ENCODE results near the gene GAB2. TPM values are rescaled to one million over a fixed set of nuclear protein-coding genes. Genes with fewer than 3 reads are reported as not detected.

Gene GAB2
- total and polyA plus RNA-seq, 9 donors, result 30.9 to 64.6 (median 42.9) TPM

DNA sequence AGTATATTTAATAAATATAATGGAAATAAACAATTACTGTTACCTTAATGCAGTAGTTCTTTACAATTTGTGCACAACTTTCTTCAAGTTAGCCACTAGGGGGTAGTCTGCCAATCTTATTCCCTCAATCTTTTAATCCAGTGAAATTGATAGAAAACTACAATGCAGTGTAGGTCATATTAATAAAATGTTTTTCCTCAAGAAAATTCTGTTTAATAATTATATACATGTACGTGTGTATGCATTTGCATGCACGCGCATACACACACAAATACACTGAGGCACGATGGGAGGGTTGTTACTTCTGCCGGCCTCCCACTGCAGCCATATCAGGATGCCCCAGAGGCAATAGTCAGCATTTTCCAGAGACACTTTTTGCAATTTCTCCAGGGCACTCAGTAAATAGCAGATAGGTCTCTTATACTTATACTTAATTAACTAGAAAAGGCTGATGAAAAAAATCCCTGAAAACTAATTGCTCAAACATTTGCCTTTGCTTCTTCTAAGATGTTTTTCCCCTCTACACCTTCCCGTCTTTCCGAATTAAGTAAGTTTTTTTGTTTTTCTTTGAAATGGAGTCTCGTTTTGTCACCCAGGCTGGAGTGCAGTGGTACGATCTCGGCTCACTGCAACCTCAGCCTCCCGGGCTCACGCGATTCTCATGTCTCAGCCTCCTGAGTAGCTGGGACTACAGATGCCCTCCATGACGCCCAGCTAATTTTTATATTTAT, 3.1 kb downstream of the GAB2 start:
- intact Hi-C loops (cut with DNase I), result loop anchor here (5.0 to 10.0 kb wide), 9 partner anchors 70 to 267 kb away; partner anchors contain the start of gene NARS2 (in 1 of the 4)
- 71 to 79% (median 76%) methylated on average over 14 of the region's 14 CpGs for WGBS, 3 donors
- Histone ChIP-seq H3K4me3 (no peak overlapping the region), H3K27me3 (no peaks in the 10 kb centered on the region), H3K36me3 (no peaks in the 10 kb centered on the region), H3K4me1 (ENCODE audit: insufficient read depth) (peaks cover 7% of the 10 kb centered on the region), H3K27ac (no peak overlapping the region), H3K9me3 (peaks cover 0 to 3% of the 10 kb centered on the region in 2 donors)
- TF ChIP-seq, protein P1, sequence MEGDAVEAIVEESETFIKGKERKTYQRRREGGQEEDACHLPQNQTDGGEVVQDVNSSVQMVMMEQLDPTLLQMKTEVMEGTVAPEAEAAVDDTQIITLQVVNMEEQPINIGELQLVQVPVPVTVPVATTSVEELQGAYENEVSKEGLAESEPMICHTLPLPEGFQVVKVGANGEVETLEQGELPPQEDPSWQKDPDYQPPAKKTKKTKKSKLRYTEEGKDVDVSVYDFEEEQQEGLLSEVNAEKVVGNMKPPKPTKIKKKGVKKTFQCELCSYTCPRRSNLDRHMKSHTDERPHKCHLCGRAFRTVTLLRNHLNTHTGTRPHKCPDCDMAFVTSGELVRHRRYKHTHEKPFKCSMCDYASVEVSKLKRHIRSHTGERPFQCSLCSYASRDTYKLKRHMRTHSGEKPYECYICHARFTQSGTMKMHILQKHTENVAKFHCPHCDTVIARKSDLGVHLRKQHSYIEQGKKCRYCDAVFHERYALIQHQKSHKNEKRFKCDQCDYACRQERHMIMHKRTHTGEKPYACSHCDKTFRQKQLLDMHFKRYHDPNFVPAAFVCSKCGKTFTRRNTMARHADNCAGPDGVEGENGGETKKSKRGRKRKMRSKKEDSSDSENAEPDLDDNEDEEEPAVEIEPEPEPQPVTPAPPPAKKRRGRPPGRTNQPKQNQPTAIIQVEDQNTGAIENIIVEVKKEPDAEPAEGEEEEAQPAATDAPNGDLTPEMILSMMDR (IDR thresholded peaks at IDR 0.05), result peak in 1 of 3 donors; percentile 19
- TF ChIP-seq EP300 (IDR thresholded peaks at IDR 0.05), result no peak
- DNase-seq, result no peak

DNA sequence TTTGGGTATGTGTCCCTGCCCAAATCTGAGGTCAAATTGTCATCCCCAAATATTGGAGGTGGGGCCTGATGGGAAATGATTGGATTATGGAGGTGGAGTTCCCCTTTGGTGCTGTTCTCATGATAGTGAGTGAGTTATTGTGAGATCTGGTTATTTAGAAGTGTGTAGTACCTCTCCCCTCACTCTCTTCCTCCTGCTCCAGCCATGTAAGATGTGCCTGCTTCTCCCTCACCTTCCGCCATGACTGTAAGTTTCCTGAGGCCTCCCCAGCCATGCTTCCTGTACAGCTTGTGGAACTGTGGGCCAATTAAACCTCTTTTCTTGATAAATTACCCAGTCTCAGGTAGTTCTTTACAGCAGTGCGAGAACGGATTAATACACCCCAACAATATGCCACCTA, 9.0 kb downstream of the GAB2 start:
- peaks cover 4% of the 10 kb centered on the region for H3K4me1 ChIP-seq (ENCODE audit: insufficient read depth)
- H3K27ac ChIP-seq, result no peak overlapping the region
- no peak overlapping the region for H3K4me3 ChIP-seq
- TF ChIP-seq POLR2A (IDR thresholded peaks at IDR 0.05) (no peak), EP300 (IDR thresholded peaks at IDR 0.05) (no peak)
- TF ChIP-seq, protein P1 (IDR thresholded peaks at IDR 0.05), result no peak
- no peak for DNase-seq
- peaks cover 0 to 3% of the 10 kb centered on the region in 2 donors for H3K9me3 ChIP-seq
- H3K36me3 ChIP-seq, result no peaks in the 10 kb centered on the region
- WGBS, 3 donors, result 97 to 99% (median 99%) methylated on average over 3 of the region's 3 CpGs
- intact Hi-C loops (cut with DNase I), result no loop called here
- no peaks in the 10 kb centered on the region for H3K27me3 ChIP-seq

DNA sequence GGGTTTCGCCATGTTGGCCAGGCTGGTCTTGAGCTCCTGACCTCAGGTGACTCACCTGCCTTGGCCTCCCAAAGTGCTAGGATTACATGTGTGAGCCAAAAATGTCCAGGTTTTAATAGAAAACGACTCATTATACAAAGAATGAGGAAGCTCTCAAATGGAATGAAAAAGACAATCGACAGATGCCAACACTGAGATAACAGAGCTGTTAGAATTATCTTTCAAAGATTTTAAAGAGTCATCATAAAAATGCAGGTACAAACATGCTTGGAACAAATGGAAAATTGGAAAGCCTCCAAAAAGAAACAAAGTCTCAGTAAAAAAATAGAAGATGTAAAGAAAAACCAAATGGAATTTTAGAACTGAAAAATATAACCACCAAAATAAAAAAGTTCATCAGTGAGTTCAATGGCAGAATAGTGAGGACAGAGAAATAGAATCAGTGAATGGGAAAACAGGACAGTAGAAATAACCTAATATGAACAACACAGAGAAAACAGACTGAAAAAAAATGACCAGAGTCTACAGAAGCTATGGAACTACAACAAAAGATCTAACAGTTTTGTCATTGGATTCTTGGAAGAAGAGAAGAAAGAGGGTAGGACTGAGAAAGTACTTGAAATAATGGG, 10.9 kb downstream of the GAB2 start:
- no peaks in the 10 kb centered on the region for H3K36me3 ChIP-seq
- intact Hi-C loops (cut with DNase I), result no loop called here
- H3K9me3 ChIP-seq, result peaks cover 0 to 3% of the 10 kb centered on the region in 2 donors
- H3K27ac ChIP-seq, result no peak overlapping the region
- TF ChIP-seq, protein P1 (IDR thresholded peaks at IDR 0.05), result no peak
- TF ChIP-seq EP300 (IDR thresholded peaks at IDR 0.05), result no peak
- no peak for TF ChIP-seq POLR2A (IDR thresholded peaks at IDR 0.05)
- DNase-seq, result no peak
- 83 to 90% (median 88%) methylated on average over 3 of the region's 3 CpGs for WGBS, 3 donors
- H3K4me1 ChIP-seq (ENCODE audit: insufficient read depth), result peaks cover 3% of the 10 kb centered on the region
- H3K4me3 ChIP-seq, result no peak overlapping the region
- H3K27me3 ChIP-seq, result no peaks in the 10 kb centered on the region

DNA sequence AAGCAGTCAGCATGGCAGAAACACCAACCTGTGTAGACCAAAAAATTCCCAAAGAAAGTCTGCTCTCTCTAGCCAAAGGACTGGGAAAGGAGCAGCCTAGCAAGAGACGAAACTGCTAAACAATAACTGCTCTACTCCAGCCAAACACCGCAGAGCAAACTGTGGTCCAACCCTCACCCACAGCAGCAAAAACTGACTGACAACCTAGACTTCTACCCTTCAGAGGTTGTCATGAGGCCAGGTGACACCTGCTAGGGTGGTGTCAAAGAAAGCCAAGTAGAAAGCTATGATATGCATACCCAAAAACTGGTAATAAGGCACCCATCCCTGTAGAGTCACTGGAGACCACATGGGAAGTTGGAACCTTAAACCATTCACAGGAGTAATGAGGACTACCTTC, 11.8 kb downstream of the GAB2 start:
- DNase-seq, result no peak
- TF ChIP-seq EP300 (IDR thresholded peaks at IDR 0.05) (no peak), POLR2A (IDR thresholded peaks at IDR 0.05) (no peak)
- TF ChIP-seq, protein P1 (IDR thresholded peaks at IDR 0.05), result no peak
- peaks cover 7% of the 10 kb centered on the region for H3K4me1 ChIP-seq (ENCODE audit: insufficient read depth)
- intact Hi-C loops (cut with DNase I), result no loop called here
- no peaks in the 10 kb centered on the region for H3K36me3 ChIP-seq
- WGBS, 3 donors, result 50 to 92% (median 68%) methylated on average over 2 of the region's 2 CpGs
- H3K4me3 ChIP-seq, result no peak overlapping the region
- no peaks in the 10 kb centered on the region for H3K27me3 ChIP-seq
- no peak overlapping the region for H3K27ac ChIP-seq
- H3K9me3 ChIP-seq, result peaks cover 0 to 3% of the 10 kb centered on the region in 2 donors
